Tongue (tissue), 2 donors: Measurements from ENCODE around the gene BOLA3. TPM values are rescaled to one million over a fixed set of nuclear protein-coding genes. Genes with fewer than 3 reads are reported as not detected.
"Not testable (repeated sequence)": the region's sequence is repeated elsewhere in the genome, so short reads cannot be mapped to it uniquely, and the experiment has no call there.

Experiments used
- DNase-seq: peaks from one replicate; pipeline ENCODE4 v3.0.0-alpha.2; 2015
- total RNA-seq: library from RNA; depleted of rRNA; stranded (reverse); fragments of >200 nt; gene quantifications from one replicate; pipeline ENCODE4 v1.2.3, GENCODE V29; 2014

The BOLA3 gene
- total RNA-seq, 1 donor from 2014 or later: 38.4 TPM

DNA sequence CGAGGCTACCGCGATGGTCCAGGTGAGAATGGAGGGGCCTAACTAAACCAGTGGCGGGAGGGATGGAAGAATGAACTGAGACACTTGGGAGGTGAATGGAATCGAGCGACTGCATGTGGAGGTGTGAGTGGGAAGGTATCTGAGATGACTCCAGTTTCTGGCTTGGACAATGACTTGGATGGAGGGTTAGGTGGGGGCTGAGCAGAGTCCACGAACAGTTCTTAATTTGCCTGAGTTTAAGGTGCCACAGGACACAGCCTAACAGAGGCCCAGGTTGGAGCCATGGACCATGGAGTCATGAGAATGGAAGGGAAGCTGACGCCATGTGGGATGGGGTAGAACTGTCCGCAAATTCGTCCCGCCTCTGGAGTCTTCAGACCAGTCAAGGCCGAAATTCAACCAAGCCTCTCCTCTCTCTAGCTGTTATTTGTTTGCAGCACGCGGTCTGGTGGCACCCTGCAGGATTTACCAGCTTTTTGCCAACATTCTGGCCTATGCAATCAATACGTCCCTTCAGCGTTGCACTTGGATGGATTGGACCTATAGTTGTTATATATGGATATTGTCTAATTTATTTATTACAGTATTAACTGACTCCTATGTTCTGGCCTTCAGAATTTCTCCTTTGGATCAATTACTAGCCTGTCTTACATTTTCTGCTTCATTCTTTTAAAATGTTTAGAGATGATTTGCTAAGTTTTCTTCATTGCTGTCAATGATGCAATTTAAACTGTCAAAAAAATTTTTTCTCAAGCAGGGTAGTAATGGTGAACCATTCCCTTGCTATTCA is 940 bp upstream of the BOLA3 start:
- DNase-seq: no peak

DNA sequence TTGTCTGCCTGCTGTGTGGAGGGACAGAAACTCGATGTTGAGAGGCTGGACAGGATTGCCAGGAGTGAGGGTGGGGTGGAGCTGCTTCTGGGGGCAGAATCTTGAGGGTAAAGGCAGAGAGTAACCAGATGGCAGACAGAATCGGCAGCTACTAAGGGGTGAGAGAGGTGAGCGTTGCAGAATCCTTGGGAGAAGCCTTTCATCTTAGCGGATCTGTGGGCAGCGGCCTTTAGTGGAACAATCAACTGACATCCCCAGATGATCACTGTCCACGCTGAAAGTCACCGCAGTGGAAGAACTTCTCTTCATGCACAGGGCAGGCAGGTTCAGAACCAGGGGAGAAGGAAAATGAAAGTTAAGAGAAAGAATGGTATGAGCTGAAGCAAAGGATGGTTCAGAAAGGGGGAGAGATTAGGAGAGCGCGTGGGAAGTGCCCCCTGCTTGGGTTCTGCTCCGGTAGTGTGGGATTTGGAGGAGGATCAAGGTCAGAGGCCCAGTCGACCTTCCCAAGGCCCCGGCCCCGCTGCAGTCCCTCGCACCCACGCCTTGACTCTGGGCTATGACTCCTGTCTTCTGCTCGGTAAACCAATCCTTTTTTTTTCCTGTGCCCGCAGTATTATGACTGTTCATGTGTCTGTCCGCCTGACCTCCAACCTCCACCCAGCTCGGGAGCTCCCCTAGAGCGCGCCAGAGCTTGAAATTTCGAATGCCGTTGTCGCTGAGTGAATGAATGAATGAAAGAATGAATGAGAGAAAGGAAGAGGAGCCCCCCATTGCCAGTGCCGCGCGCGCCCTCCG is 584 bp downstream of the BOLA3 start:
- no peak for DNase-seq

DNA sequence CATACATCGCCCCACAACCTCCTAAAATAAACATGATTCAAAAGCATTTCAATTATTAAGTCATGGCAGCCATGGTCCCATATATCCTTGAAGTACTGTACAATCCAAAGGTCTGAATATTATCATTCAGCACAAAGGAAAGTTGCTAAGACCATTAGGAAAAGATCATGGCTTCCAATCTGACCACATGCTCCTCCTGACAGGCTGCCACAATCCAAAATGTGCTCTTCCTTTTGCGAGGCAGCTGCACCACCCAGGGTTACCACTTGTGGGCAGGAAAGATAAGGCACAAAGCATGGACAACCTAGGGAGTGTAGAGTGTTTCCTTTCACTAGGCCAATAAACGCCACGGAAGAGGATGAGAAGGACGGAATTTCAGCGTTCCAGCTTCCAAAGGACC is 5.4 kb downstream of the BOLA3 start:
- DNase-seq: no peak

DNA sequence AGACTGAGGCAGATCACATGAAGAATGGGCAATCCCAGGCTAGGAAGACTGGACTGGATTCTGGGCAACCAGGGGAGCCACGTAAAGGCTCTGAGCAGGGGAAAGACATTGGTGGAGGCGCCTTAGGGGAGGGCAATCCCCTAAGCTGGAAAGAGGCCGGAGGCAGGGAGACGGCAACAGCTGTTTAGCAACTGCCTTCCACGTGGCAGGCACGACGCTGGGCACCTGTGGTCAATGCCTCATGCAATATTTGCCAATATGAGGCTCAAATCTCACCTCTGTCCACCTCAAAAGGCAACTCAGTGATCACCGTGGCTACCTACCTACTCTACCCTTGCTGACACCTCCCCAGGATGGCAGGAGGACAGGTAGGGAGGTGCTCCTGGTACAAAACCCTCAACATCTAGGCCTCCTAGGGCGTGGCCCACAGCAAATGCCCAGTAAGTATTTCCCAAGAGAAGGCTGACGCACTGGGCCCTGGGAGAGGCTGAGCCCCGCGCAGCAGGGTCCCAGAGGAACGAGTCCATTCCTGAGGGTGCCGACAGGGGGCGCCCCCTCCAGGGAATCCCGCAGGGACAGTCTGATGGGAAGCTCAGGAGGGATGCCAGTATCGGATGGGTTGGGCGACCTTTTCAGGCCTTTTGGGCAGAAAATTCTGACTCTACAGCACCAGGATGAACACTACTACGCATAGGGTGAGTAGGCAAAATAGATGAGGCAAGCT is 8.9 kb downstream of the BOLA3 start:
- DNase-seq: no peak

DNA sequence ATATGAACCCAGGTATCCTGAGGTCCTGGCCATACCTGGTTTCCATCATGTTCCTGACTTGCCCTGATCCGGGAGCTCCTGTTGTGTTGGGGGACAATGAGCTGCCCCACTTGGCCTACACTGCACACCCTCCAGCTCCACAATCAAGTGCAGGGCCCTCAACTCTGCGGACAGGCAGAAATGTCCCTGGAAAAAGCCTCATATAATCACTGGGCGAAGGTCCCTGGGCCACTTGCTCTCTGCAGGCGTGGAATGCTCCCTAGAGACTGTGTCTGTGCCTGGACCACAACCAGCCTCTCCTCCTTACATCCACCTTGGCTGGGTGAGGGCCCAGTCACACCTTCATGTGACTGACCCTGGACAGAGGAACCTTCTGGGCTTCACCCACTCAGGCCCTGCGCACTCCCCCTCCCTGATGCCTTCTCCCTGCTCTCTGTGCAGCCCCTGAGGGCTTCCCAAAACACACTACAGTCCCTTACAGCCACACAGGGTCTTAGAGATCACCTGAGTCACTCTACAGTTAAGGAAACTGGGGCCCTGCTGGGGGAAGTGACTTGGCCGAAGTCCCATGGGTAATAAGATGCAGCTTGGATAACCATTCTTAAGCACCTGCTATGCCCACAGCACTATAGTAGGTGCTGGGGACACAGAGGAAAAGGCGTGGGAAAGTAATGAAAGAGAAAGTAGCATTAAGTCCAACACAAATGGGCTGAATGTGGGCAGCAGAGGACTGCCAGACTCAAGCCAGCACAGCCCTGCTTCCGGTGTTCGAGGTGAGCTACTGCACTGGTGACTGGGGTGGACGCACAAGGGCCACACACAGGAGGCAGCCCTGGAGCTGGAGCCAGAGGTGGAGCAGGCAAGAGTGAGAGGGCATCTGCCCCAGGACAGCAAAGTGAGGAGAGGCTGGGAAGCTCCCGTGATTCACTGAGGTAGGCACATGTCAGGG is 9.8 kb downstream of the BOLA3 start:
- DNase-seq: no peak

DNA sequence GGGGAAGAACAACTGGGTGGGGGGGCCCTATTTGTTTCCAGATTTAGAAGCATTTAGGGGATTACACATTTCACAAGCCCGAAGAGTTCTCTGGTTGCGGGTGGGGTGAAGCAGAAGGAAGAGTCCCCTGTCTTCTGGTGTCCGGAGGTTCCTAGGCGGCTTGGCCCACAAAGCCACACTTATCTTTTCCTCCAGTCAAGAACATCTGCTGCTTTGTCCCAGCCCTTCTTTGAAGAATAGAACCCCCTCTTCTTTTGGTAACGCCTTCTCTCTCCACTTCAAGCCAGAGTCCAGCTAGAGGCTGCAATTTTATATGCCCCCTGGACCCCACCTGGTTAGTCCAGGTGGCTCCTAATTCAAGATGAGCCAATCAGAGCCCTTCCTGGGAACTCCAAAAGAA is 15.8 kb downstream of the BOLA3 start:
- DNase-seq: no peak

DNA sequence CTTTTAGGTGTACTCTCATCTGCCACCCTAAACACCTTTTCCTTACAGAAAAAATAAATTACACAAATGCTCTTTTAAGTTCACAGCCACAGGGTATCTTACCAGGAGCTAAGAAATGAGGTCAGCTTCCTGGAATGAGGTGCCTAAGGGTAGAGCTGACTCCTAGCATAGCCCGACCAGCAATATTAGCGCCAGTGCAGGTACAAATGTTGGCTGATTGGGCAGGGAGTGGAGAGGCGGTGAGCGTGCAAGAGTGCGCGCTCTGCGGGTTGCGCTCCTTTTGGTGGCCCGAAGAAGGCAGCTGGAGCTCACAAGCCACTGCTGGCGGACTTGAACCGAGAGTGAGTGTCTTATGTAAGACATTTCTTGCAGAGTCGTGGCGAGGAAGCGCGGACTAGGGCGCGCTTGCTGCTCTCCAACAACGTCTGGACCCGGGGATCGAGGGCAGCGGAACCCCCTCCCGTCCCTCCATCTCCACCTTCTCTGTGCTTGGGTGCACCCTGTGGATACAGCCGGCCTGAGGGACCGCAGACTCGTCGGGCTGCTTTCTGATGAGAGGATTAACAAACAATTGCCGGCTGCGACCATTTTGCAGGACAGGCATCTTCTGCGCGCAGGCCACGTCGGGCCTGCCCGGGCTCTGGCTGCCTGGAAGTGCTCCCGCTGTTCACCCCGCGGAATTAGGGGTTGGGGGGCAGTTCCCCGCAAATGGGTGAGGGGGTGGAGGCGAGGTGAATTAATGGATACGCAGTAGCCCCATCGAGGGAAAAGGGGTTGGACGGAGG is 17.3 kb downstream of the BOLA3 start:
- DNase-seq: no peak

DNA sequence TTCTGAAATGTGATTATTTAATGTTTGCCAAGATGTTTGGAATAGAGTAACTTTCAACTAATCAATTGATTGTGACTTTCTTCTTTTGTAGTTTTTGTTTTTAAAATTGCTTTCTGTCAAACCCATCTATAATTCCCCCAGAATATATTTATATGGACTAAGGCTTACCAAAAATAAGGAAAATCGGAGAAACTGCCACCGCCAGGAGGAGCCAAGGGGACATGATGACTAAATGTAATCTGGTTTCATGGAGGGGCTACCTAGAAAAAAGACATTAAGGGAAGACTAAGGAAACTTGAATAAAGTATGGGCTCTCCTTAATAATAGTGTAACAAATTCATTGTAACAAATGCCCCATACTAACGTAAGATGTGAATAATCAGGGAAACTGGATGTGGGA is 19.5 kb downstream of the BOLA3 start:
- DNase-seq: no peak

DNA sequence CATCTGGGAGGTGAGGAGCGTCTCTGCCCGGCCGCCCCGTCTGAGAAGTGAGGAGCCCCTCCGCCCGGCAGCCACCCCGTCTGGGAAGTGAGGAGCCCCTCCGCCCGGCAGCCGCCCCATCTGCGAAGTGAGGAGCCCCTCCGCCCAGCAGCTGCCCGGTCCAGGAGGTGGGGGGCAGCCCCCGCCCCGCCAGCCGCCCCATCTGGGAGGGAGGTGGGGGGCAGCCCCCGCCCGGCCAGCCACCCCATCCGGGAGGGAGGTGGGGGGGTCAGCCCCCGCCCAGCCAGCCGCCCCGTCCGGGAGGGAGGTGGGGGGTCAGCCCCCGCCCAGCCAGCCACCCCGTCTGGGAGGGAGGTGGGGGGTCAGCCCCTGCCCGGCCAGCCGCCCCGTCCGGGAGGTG is 23.8 kb downstream of the BOLA3 start:
- not testable (repeated sequence) for DNase-seq

DNA sequence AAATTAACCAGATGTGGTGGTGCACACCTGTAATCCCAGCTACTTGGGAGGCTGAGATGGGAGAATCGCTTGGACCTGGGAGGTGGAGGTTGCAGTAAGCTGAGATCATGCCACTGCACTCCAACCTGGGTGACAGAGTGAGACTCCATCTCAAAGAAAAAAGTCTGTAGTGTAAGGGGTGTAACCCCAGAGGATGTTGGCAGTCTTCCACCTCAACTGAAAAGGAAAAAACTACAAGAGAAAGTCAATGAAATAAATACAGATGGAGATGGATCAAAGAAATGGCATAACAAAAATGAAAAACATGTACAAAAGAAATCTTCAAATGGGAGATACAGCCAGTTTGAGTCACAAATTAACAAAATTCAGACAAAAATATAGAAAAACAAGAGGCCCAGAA is 25.9 kb downstream of the BOLA3 start:
- DNase-seq: not testable (repeated sequence)

DNA sequence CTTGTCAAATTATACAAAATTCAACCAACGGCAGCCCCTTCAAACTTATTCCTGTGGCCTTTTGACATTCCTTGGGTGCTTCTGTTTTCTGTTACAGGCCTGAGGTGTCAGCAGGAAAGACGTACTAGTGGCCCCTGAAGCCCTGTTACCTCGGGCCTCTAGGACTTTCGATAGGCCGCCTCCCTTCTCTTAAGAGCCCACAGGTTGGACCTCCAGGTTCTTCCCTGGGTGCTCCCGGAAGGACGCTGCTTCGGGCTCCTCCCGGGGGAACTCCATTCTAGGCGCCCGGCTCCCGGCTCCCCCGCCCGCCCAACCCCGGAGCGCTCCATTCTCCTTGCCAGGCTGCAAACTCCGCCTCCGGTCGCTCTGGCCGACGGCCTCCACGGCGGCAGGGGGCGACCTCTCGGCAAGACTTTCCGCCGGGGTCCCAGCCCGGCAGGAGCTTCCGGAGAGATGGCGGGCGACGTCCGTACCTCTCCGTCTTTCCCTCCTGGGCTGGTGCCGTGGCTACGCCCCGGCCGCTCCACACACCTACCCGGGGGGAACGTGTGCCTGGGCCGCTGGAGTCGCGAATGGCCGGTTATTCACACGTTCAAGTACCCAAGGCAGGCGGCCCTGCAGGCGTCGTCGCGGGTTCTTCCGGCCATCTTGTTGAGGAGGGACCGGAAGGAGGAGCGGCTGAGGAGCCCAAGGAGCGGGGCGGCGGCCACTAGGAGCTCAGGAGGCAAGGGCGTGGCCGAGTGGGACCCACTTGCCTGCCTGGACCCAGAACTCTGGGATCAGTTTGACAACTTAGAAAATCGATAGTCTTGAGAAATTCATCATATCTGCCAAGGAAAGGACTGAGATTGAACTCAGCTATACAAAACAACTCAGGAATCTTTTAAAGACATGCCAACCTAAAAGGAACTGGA is 27.5 kb downstream of the BOLA3 start:
- DNase-seq: peak; percentile 87

DNA sequence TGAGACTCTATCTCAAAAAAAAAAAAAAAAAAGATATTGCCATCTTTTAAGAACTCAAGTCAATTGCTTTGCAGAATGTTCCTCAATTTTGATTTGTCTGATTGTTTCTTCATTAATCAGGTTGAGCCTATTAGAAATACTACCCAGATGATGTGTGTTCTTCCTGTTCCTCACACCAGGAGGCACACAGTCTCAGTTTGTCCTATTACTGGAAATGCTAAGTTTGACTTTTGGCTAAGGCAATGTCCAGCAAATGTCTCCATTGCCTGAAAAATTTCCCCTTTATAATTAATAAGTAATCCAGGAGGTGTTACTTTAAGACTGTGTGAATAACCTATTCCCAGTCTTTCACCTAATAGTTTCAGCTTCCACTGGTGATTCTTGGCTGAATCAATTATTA is 28.4 kb downstream of the BOLA3 start:
- no peak for DNase-seq

DNA sequence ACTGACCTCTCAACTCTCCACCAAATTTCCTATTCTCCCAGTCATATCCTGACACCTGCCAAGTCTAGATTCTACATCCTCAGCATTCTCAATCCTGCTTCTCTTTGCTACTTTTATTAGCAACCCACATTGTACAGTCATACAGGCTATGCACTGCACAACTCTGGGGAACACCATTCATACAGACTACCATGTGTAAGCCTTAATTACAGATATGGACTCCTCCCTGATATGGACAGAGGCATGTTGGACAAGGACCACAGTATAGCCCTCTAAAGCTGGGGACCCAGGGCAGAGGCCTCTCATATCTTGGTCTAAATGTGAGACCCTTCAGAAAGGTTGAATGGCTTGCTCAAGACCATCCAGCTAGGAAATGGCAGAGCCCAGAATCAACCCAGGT is 36.3 kb downstream of the BOLA3 start:
- no peak for DNase-seq

DNA sequence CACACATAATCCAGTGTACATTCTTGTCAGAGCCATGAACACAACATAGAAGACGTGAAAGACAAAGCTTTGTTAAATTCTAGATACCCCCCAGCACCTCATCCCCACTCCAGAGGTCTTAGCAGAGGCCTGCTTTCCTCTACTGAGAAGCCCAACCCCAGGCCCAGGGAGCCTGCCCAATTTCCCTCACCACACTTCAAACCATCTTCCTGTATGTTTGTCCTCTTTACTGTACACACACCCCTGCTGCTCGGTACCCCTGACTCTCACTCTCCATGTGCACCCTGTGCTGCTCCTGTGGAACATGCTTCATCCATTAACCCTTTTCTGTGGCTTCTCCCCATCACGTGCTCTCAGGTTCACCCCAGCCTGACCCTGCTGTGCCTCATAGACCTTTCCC is 37.2 kb downstream of the BOLA3 start:
- DNase-seq: no peak

DNA sequence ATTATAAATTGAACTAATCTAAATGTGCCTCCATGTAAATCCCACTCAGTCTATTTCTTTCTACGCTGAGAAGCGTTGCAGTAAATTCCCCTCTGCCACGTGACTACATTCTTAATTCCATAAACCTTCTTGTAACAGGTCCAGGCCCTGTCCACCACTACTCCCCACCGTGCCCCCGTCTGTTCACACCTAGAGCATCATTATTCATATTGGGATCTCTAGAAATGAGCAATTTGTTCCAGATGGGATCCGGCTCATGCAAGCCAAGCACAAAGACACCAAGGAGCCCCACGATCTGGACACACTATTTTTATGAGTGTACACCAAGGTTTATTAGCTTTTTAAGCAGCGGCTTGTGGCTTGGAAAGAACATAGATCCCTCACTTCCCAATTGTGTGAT is 38.2 kb downstream of the BOLA3 start:
- DNase-seq: no peak

DNA sequence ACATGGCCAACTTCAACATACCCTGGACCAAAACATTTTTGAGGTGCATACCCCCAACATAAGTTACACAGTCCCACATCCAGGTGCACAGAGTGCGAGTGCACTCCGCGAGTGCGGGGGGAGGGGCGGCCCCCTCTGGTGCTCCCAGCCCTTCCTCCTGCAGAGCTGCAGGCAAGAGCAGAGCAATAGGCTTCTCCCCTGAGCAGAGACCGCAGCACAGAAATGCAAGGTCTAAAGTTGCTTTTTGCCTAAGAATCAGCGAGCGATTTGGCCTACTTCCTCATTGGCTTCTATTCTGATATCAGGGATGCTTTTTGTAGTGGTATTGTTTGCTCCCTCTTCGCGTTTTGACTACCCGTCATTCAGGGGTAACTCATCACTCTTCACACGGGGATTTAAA is 40.6 kb downstream of the BOLA3 start:
- no peak for DNase-seq

DNA sequence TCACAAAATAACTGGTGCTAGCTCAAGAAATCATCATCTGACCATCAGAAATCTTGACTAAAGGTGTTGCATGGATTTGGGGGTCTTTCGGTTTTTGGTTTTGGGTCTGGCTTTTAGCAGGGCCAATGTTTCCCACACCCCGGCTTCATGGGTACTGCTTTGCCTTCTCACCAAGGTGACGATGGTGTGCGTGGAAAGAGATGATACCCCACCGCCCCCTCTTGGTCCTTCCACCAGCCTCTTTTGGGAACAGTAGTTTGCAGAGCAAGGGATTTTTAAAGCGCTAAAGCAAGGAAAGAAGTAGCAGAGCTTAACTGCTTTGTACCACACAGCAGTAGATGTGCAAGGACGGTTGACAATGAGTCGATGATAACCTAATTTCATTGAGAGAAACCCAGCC is 42.3 kb downstream of the BOLA3 start:
- DNase-seq: no peak

DNA sequence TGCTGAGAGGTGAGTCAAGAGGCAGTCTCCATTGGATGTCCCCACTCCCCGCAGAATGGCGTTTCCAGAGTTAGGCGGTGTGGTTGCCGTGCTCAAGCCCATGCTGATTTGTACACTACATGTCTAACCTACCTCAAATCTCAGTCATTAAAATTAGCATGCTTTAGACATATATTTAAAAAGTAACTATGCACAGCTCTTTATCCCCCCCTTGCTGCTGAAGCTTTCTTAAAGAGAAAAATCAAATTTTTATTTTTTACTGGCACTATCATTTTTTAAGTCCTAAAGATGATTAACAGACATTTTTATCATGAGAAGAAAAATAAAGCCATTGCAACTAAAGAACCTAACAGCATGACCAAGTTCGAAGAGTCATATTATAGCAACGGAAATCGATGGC is 42.9 kb downstream of the BOLA3 start:
- DNase-seq: no peak

DNA sequence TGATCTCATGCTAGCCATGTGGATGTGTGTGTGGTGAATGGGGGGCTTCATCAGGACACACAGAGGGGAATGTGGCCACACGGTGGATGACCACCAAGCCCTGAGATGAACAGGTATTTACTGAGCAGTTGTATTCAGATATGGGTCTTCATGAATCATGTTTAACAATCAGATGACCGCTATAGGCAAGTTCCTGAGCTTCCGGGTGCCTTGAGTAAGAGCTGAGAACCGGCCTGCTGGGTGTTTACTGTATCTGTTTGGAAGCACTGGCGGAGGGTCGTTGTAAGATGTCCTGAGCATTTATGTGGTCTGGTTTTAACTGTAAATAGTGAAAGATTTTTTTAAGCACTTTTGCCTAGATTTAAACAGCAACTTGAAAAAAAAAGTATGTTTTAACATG is 43.9 kb downstream of the BOLA3 start:
- no peak for DNase-seq

DNA sequence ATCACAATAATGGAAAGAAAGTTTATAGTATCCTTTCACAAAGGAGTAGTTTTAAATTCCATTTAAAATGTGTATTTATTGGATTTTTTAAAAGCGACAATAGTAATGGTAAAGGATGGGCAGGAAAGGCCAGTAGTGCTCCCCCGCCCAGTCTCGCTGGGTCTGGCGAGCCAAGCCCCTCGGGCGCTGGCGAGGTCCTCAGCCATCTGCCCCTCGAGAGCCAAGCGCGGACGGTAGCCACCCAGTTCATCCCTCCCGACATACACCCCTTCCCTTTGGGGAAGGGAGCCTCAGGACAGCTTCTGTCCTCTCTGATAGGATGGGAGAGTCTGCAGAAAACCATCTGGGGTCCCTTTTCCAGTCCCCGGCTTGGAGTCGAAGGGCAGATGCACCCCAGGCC is 45.2 kb downstream of the BOLA3 start:
- DNase-seq: no peak
